Liver (tissue), 9 donors: ENCODE results near the gene PEX14. TPM values are rescaled to one million over a fixed set of nuclear protein-coding genes. Genes with fewer than 3 reads are reported as not detected.

ENCODE experiments used
- DNase-seq: peaks from one replicate; pipeline ENCODE4 v3.0.0-alpha.2; 2017; ENCODE audit warnings: low spot score
- H3K27ac ChIP-seq, 2 donors: one replicate each; pipeline ENCODE4 v1.7.0; 2013; ENCODE audit warnings: inconsistent platforms in 2 of 2, low read length in 2 of 2, control low read depth in 1 of 2, low read depth in 1 of 2, mild to moderate bottlenecking in 1 of 2
- H3K27me3 ChIP-seq, 4 donors: one replicate each; pipeline versions ENCODE4 v1.6.1 to v1.7.0; 2013; ENCODE audit warnings: low read length in 3 of 4, inconsistent platforms in 1 of 4, mild to moderate bottlenecking in 1 of 4, moderate library complexity in 1 of 4; ENCODE audit not compliant: control insufficient read depth in 4 of 4, insufficient read depth in 4 of 4
- H3K36me3 ChIP-seq, 4 donors: one replicate each; pipeline versions ENCODE4 v1.6.1 to v1.7.0; 2013; ENCODE audit warnings: low read length in 3 of 4, mild to moderate bottlenecking in 3 of 4, low read depth in 1 of 4, moderate library complexity in 1 of 4; ENCODE audit not compliant: control insufficient read depth in 4 of 4, insufficient read depth in 3 of 4
- H3K4me1 ChIP-seq, 4 donors: one replicate each; pipeline versions ENCODE4 v1.6.1 to v1.7.0; 2013; ENCODE audit warnings: low read length in 3 of 4, mild to moderate bottlenecking in 3 of 4, moderate library complexity in 1 of 4; ENCODE audit not compliant: control insufficient read depth in 4 of 4, insufficient read depth in 4 of 4
- H3K4me3 ChIP-seq, 3 donors: one replicate each; pipeline versions ENCODE4 v1.6.1 to v1.7.0; 2013; ENCODE audit warnings: low read length in 3 of 3, control low read depth in 1 of 3, low read depth in 1 of 3, mild to moderate bottlenecking in 1 of 3
- H3K9ac ChIP-seq, 2 donors: one replicate each; pipeline ENCODE4 v1.7.0; 2013; ENCODE audit warnings: low read length in 2 of 2, mild to moderate bottlenecking in 2 of 2, moderate library complexity in 2 of 2, control low read depth in 1 of 2, low read depth in 1 of 2
- H3K9me3 ChIP-seq, 4 donors: one replicate each; pipeline versions ENCODE4 v1.6.1 to v1.7.0; 2013; ENCODE audit warnings: low read length in 3 of 4; ENCODE audit not compliant: control insufficient read depth in 4 of 4
- CTCF ChIP-seq: fragments of 150-350 bp; IDR thresholded peaks from 2 replicates; pipeline ENCODE4 v1.5.1; 2017; ENCODE audit warnings: improper control_type of control experiment, low read depth, low read length; ENCODE audit not compliant: missing input control
- EGR1 ChIP-seq, 2 donors: IDR thresholded peaks; 2 replicates each; pipeline ENCODE4 v1.6.1; 2016 to 2018; ENCODE audit warnings: antibody characterized with exemption in 2 of 2, low read depth in 2 of 2
- FOXA1 ChIP-seq: IDR thresholded peaks from 2 replicates; pipeline ENCODE4 v1.6.1; 2016; ENCODE audit warnings: antibody characterized with exemption
- FOXA2 ChIP-seq: IDR thresholded peaks from 2 replicates; pipeline ENCODE4 v1.6.1; 2016; ENCODE audit warnings: antibody characterized with exemption
- HNF4A ChIP-seq, 2 donors: conservative IDR thresholded peaks; 2 replicates each; pipeline ENCODE4 v1.6.1; 2016; ENCODE audit warnings: antibody characterized with exemption in 2 of 2, mild to moderate bottlenecking in 2 of 2
- HNF4G ChIP-seq: IDR thresholded peaks from 2 replicates; pipeline ENCODE4 v1.6.1; 2016; ENCODE audit warnings: antibody characterized with exemption
- JUND ChIP-seq, 2 donors: IDR thresholded peaks; 2 replicates each; pipeline ENCODE4 v1.6.1; 2016; ENCODE audit warnings: antibody characterized with exemption in 2 of 2
- MAX ChIP-seq: IDR thresholded peaks from 2 replicates; pipeline ENCODE4 v1.6.1; 2016; ENCODE audit warnings: antibody characterized with exemption
- NR2F2 ChIP-seq: IDR thresholded peaks from 2 replicates; pipeline ENCODE4 v1.6.1; 2016; ENCODE audit warnings: antibody characterized with exemption
- RAD21 ChIP-seq, 2 donors: IDR thresholded peaks; 2 replicates each; pipeline ENCODE4 v1.6.1; 2016; ENCODE audit warnings: antibody characterized with exemption in 2 of 2, mild to moderate bottlenecking in 2 of 2
- REST ChIP-seq: IDR thresholded peaks from 2 replicates; pipeline ENCODE4 v1.6.1; 2016; ENCODE audit warnings: antibody characterized with exemption, mild to moderate bottlenecking
- RXRA ChIP-seq, 2 donors: IDR thresholded peaks; 2 replicates each; pipeline ENCODE4 v1.6.1; 2017 to 2018; ENCODE audit warnings: antibody characterized with exemption in 2 of 2, mild to moderate bottlenecking in 1 of 2
- SP1 ChIP-seq: IDR thresholded peaks from 2 replicates; pipeline ENCODE4 v1.6.1; 2018; ENCODE audit warnings: antibody characterized with exemption, mild to moderate bottlenecking
- TAF1 ChIP-seq: conservative IDR thresholded peaks from 2 replicates; pipeline ENCODE4 v1.6.1; 2016; ENCODE audit warnings: antibody characterized with exemption, mild to moderate bottlenecking
- YY1 ChIP-seq: IDR thresholded peaks from 2 replicates; pipeline ENCODE4 v1.6.1; 2016; ENCODE audit warnings: antibody characterized with exemption, mild to moderate bottlenecking
- WGBS: extraction: QIAGEN DNeasy Blood & Tissue Kit; methylation state at CpG from one replicate; pipeline ENCODE4 v1.1.7; 2013; 5-methylcytosine and 5-hydroxymethylcytosine counted together
- polyA plus RNA-seq, 2 donors: library from polyadenylated mRNA; stranded (reverse) in 1 of 2; unstranded in 1 of 2; fragments of 200-250 nt in 1 of 2; fragments of >200 nt in 1 of 2; fragmentation: Nextera tagmentation in 1 of 2; extraction: Ambion mirVana in 1 of 2; gene quantifications; one replicate each; pipeline versions ENCODE4 v1.2.1 to v1.2.3, GENCODE V29; 2013 to 2015
- total RNA-seq, 2 donors: library from RNA; depleted of rRNA; stranded (reverse); fragments of >200 nt; gene quantifications; one replicate each; pipeline ENCODE4 v1.2.3, GENCODE V29; 2014
- TF ChIP-seq, protein P1 (sequence below): IDR thresholded peaks from 2 replicates; pipeline ENCODE4 v1.6.1; 2016; ENCODE audit warnings: antibody characterized with exemption
- TF ChIP-seq, protein P2 (sequence below): IDR thresholded peaks from 2 replicates; pipeline ENCODE4 v1.6.1; 2016; ENCODE audit warnings: antibody characterized with exemption
- donor health status: healthy.
- donor health status: healthy.
- donor health status: healthy.
- donor health status: healthy.
- donor health status: healthy.

PEX14 gene
- total and polyA plus RNA-seq, 4 donors: 7.1 to 16.1 (median 11.7) TPM

DNA sequence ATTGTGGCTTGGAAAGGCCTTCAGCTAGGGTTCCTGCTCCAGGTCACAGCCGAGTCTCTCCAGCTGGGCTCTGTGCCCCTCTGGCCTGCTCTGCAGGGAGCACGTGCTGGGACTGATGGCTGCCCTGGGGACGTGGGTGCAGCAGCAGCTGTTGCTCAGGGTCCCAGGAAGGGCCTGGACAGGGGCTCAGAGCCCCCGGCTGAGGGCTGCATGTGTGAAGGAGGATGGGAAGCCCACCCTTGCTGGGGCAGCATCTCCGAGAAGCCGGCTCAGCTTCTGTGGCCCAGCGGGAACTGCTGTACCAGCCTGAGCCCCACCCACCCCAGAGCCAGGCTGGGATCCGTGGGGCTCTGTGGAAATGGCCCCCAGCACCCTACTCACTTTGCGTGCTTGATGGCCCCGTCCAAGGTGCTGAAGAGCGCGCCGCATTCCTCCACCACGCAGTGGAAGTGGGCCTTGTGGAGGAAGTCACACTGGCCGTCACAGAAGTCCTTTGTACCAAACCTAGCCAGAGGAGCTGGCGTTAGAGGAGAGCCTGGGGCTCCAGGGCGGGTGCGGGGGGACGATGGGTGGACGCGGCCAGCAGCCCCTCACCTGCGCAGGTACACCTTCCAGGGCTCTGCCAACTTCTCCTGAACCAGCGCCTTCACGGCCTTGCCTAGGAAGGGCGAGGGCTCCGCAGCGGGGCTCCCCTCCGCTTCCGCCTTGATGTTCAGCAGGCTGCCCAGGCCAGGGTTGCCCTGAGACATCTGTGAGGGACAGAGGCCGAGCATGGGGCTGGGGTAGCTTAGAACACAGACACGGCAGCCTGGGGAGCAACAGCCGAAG lies 174.2 kb downstream of the PEX14 start:
- 93% methylated on average over 32 of the region's 32 CpGs for WGBS
- no peak overlapping the region for H3K27ac ChIP-seq
- peaks cover 0 to 20% (median 0%) of the 10 kb centered on the region in 4 donors for H3K36me3 ChIP-seq
- DNase-seq: no peak
- no peaks in the 10 kb centered on the region for H3K27me3 ChIP-seq
- peaks cover 0 to 5% (median 0%) of the 10 kb centered on the region in 4 donors for H3K4me1 ChIP-seq
- no peak overlapping the region for H3K9ac ChIP-seq
- no peak overlapping the region for H3K4me3 ChIP-seq
- no peaks in the 10 kb centered on the region for H3K9me3 ChIP-seq
- TF ChIP-seq FOXA2 (no peak), NR2F2 (no peak), RXRA (IDR thresholded peaks at IDR 0.05) (no peak), SP1 (no peak), JUND (IDR thresholded peaks at IDR 0.05) (no peak), REST (no peak), HNF4A (conservative IDR thresholded peaks at IDR 0.05) (no peak), YY1 (no peak), MAX (no peak), HNF4G (no peak), CTCF (no peak), FOXA1 (no peak), EGR1 (IDR thresholded peaks at IDR 0.05; ENCODE audit: low read depth in 2 of 2) (no peak), RAD21 (IDR thresholded peaks at IDR 0.05) (no peak), TAF1 (no peak)
- TF ChIP-seq, protein P1, sequence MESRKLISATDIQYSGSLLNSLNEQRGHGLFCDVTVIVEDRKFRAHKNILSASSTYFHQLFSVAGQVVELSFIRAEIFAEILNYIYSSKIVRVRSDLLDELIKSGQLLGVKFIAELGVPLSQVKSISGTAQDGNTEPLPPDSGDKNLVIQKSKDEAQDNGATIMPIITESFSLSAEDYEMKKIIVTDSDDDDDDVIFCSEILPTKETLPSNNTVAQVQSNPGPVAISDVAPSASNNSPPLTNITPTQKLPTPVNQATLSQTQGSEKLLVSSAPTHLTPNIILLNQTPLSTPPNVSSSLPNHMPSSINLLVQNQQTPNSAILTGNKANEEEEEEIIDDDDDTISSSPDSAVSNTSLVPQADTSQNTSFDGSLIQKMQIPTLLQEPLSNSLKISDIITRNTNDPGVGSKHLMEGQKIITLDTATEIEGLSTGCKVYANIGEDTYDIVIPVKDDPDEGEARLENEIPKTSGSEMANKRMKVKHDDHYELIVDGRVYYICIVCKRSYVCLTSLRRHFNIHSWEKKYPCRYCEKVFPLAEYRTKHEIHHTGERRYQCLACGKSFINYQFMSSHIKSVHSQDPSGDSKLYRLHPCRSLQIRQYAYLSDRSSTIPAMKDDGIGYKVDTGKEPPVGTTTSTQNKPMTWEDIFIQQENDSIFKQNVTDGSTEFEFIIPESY: no peak
- TF ChIP-seq, protein P2, sequence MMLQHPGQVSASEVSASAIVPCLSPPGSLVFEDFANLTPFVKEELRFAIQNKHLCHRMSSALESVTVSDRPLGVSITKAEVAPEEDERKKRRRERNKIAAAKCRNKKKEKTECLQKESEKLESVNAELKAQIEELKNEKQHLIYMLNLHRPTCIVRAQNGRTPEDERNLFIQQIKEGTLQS: no peak
